Cardiac muscle cell (in vitro differentiated cells and primary cell): ENCODE data around the gene ADSS2. TPM values are rescaled to one million over a fixed set of nuclear protein-coding genes. Genes with fewer than 3 reads are reported as not detected.
"Not testable (repeated sequence)": the region's sequence is repeated elsewhere in the genome, so short reads cannot be mapped to it uniquely, and the experiment has no call there.

Experiments used
- DNase-seq, 2 donors: peaks; one replicate each; pipeline versions ENCODE4 v3.0.0 to v3.0.0-alpha.2; 2010 to 2017; ENCODE audit warnings: low read depth in 1 of 2, low spot score in 1 of 2
- H3K27ac ChIP-seq: fragments of 200-600 bp; sonication (generic); 2 replicates; pipeline ENCODE4 v1.5.1; 2016
- H3K27me3 ChIP-seq: fragments of 200-600 bp; sonication (generic); 2 replicates; pipeline ENCODE4 v1.6.0; 2016; ENCODE audit warnings: control low read depth
- H3K36me3 ChIP-seq: fragments of 200-600 bp; sonication (generic); 2 replicates; pipeline ENCODE4 v1.5.1; 2016; ENCODE audit warnings: control low read depth
- H3K4me1 ChIP-seq: fragments of 200-600 bp; sonication (generic); 2 replicates; pipeline ENCODE4 v1.8.1; 2017; ENCODE audit warnings: low read depth, mild to moderate bottlenecking, mixed run types
- H3K4me3 ChIP-seq: fragments of 200-600 bp; sonication (generic); 2 replicates; pipeline ENCODE4 v1.5.1; 2016; ENCODE audit warnings: mild to moderate bottlenecking
- H3K9me3 ChIP-seq: fragments of 200-600 bp; sonication (generic); 2 replicates; pipeline ENCODE4 v1.5.1; 2017; ENCODE audit warnings: low read depth, mild to moderate bottlenecking, control low read depth
- CTCF ChIP-seq: IDR thresholded peaks from 2 replicates; pipeline ENCODE4 v1.5.1; 2012; ENCODE audit warnings: low read depth, mild to moderate bottlenecking, low read length
- polyA plus RNA-seq: library from polyadenylated mRNA; unstranded; fragments of >200 nt; fragmentation: Nextera tagmentation; extraction: Ambion mirVana; gene quantifications from 2 replicates; pipeline ENCODE4 v1.2.1, GENCODE V29; 2016
- total RNA-seq: library from RNA; depleted of rRNA; stranded (reverse); fragments of >200 nt; gene quantifications from 2 replicates; pipeline ENCODE4 v1.2.3, GENCODE V29; 2016

The ADSS2 gene
- total RNA-seq (16.7 and 22.8 TPM in 2 replicates), polyA plus RNA-seq (12.8 and 23.8 TPM in 2 replicates)

- peaks cover 12% of the 10 kb centered on the region for H3K4me1 ChIP-seq
- peak within 1 kb of the TSS; percentile 75 for H3K4me3 ChIP-seq
- no peak for TF ChIP-seq CTCF
- no peak for DNase-seq
- no peaks in the 10 kb centered on the region for H3K9me3 ChIP-seq
- no peaks in the 10 kb centered on the region for H3K36me3 ChIP-seq
- H3K27me3 ChIP-seq, result no peaks in the 10 kb centered on the region
- H3K27ac ChIP-seq, result peak within 1 kb of the TSS; percentile 83
Measured at GRCh38 chr1:244451539-244451950, at the start of gene ADSS2. Gene ADSS2, minus strand, starts transcription at chr1:244451909. Its CDS starts 92 bp downstream, at chr1:244451817.

DNA sequence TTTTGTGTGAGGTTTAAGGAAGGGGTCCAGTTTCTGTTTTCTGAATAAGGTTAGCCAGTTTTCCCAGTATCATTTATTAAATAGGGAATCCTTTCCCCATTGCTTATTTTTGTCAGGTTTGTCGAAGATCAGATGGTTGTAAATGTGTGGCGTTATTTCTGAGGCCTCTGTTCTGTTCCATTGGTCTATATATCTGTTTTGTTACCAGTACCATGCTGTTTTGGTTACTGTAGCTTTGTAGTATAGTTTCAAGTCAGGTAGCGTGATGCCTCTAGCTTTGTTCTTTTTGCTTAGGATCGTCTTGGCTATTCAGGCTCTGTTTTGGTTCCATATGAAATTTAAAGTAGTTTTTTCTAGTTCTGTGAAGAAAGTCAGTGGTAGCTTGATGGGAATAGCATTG lies 48.8 kb upstream of the ADSS2 start:
- not testable (repeated sequence) for H3K4me3 ChIP-seq, H3K36me3 ChIP-seq, H3K27me3 ChIP-seq, DNase-seq, H3K27ac ChIP-seq, H3K9me3 ChIP-seq, H3K4me1 ChIP-seq

DNA sequence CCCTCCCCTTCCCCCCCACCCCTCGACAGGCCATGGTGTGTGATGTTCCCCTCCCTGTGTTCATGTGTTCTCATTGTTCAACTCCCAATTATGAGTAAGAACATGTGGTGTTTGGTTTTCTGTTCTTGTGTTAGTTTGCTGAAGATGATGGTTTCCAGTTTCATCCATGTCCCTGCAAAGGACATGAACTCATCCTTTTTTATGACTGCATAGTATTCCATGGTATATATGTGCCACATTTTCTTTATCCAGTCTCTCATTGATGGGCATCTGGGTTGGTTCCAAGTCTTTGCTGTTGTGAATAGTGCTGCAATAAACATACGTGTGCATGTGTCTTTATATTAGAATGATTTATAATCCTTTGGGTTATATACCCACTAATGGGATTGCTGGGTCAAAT lies 47.8 kb upstream of the ADSS2 start:
- H3K36me3 ChIP-seq, H3K27ac ChIP-seq, H3K27me3 ChIP-seq, DNase-seq, H3K4me3 ChIP-seq, H3K9me3 ChIP-seq, H3K4me1 ChIP-seq: not testable (repeated sequence)

- DNase-seq, result peak in 1 of 2 donors; percentile 1
- Histone ChIP-seq H3K36me3 (no peaks in the 10 kb centered on the region), H3K4me1 (no peaks in the 10 kb centered on the region), H3K27me3 (no peaks in the 10 kb centered on the region), H3K4me3 (no peak overlapping the region), H3K9me3 (no peaks in the 10 kb centered on the region), H3K27ac (no peak overlapping the region)
- no peak for TF ChIP-seq CTCF
Measured at GRCh38 chr1:244497805-244498204, 46.1 kb upstream of the ADSS2 start.

DNA sequence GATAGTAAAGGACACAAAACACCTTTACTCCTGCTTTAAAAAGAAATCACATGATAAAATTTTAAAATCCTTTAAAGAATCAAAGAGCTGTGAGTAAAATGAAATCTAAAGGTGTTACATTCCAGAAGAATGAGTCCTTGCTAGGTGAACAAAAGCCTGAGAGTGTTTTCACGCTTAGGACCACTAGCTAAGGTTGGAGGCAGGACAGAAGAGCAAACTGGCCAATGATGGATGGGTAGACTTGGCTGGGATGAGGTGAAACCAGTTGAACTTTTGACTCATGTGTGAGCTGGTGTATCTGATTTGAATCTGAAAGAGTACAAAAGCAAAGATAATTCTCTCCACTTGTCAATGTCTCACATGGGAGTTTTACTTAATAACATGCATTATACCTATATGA lies 44.5 kb upstream of the ADSS2 start:
- Histone ChIP-seq H3K9me3 (no peaks in the 10 kb centered on the region), H3K27ac (no peak overlapping the region), H3K4me3 (no peak overlapping the region), H3K27me3 (no peaks in the 10 kb centered on the region), H3K36me3 (no peaks in the 10 kb centered on the region), H3K4me1 (no peaks in the 10 kb centered on the region)
- no peak for TF ChIP-seq CTCF
- no peak for DNase-seq

DNA sequence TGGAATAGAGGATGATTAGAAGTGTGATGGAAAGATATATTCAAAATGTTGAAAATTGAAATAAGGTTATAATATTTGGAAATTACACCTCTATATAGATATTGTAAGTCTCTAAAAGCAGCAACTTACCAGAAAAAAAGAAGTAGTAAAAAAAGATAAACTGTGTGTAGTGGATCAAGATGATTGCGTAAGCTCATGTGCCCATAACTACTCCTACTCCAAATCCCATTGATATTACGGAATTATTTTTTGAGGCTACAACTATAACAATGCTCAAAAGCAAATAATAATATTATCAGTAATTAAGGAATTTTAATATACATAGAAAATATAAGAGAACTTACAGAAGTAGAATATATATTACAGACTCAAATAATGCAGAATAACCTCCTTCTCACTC lies 42.9 kb upstream of the ADSS2 start:
- H3K4me1 ChIP-seq, result no peaks in the 10 kb centered on the region
- no peak overlapping the region for H3K4me3 ChIP-seq
- H3K27me3 ChIP-seq, result no peaks in the 10 kb centered on the region
- H3K36me3 ChIP-seq, result no peaks in the 10 kb centered on the region
- H3K27ac ChIP-seq, result no peak overlapping the region
- no peak for TF ChIP-seq CTCF
- no peaks in the 10 kb centered on the region for H3K9me3 ChIP-seq
- DNase-seq, result no peak

GRCh38 chr1:244484971-244485370 lies 33.3 kb upstream of the ADSS2 start:
- H3K27ac ChIP-seq, DNase-seq, H3K36me3 ChIP-seq, H3K9me3 ChIP-seq, H3K4me3 ChIP-seq, H3K27me3 ChIP-seq, H3K4me1 ChIP-seq: not testable (repeated sequence)
